Stimulated activated CD4-positive, alpha-beta T cell treated with anti-CD3 and anti-CD28 coated beads, Interleukin-4, amount 100 ng/mL, for 4 hours (primary cell): Measurements from ENCODE around the gene PAH.
"Not testable (repeated sequence)": the region's sequence is repeated elsewhere in the genome, so short reads cannot be mapped to it uniquely, and the experiment has no call there.

ENCODE experiments used
- DNase-seq, 2 experiments: peaks; one replicate each; pipeline ENCODE4 v3.0.0-alpha.2; 2020

Gene PAH

GRCh38 chr12:102888511-102888910 is 28.5 kb downstream of the PAH start:
- no peak for DNase-seq

GRCh38 chr12:102885043-102885932 is 31.8 kb downstream of the PAH start:
- no peak for DNase-seq

- peak; percentile 5 to 29 for DNase-seq
Observed at GRCh38 chr12:102883204-102883799, 33.7 kb downstream of the PAH start.

GRCh38 chr12:102880783-102881182 is 36.3 kb downstream of the PAH start:
- DNase-seq, result no peak

GRCh38 chr12:102879144-102879763 is 37.8 kb downstream of the PAH start:
- DNase-seq, result no peak

GRCh38 chr12:102876883-102877282 is 40.2 kb downstream of the PAH start:
- no peak for DNase-seq

GRCh38 chr12:102874819-102875218 is 42.2 kb downstream of the PAH start:
- no peak for DNase-seq

- DNase-seq, result no peak
Observed at GRCh38 chr12:102873077-102873476, 44.0 kb downstream of the PAH start.

- DNase-seq, result no peak
Observed at GRCh38 chr12:102871014-102871413, 46.0 kb downstream of the PAH start.

- DNase-seq, result no peak
Observed at GRCh38 chr12:102869571-102869970, 47.5 kb downstream of the PAH start.

- DNase-seq, result no peak
Observed at GRCh38 chr12:102865821-102866615, 51.0 kb downstream of the PAH start.

- DNase-seq, result no peak
Observed at GRCh38 chr12:102862486-102862885, 54.6 kb downstream of the PAH start.

GRCh38 chr12:102851246-102851645 is 65.8 kb downstream of the PAH start:
- DNase-seq, result no peak

GRCh38 chr12:102849722-102850447 is 67.2 kb downstream of the PAH start:
- DNase-seq, result no peak

- no peak for DNase-seq
Observed at GRCh38 chr12:102848832-102849231, 68.2 kb downstream of the PAH start.

- no peak for DNase-seq
Observed at GRCh38 chr12:102847131-102847530, 69.9 kb downstream of the PAH start.

GRCh38 chr12:102833687-102834441 is 83.2 kb downstream of the PAH start:
- no peak for DNase-seq

- DNase-seq, result not testable (repeated sequence)
Observed at GRCh38 chr12:102832826-102833225, 84.2 kb downstream of the PAH start.

GRCh38 chr12:102824218-102824835 is 92.7 kb downstream of the PAH start:
- DNase-seq, result no peak

- no peak for DNase-seq
Observed at GRCh38 chr12:102821149-102821548, 95.9 kb downstream of the PAH start.

- DNase-seq, result no peak
Observed at GRCh38 chr12:102816816-102817434, 100.1 kb downstream of the PAH start.
